Measurements from ENCODE around the gene PSD4. TPM values are rescaled to one million over a fixed set of nuclear protein-coding genes. Genes with fewer than 3 reads are reported as not detected.

The PSD4 gene
- total and polyA plus RNA-seq, 12 donors: 19.2 to 164 (median 70.5) TPM

DNA sequence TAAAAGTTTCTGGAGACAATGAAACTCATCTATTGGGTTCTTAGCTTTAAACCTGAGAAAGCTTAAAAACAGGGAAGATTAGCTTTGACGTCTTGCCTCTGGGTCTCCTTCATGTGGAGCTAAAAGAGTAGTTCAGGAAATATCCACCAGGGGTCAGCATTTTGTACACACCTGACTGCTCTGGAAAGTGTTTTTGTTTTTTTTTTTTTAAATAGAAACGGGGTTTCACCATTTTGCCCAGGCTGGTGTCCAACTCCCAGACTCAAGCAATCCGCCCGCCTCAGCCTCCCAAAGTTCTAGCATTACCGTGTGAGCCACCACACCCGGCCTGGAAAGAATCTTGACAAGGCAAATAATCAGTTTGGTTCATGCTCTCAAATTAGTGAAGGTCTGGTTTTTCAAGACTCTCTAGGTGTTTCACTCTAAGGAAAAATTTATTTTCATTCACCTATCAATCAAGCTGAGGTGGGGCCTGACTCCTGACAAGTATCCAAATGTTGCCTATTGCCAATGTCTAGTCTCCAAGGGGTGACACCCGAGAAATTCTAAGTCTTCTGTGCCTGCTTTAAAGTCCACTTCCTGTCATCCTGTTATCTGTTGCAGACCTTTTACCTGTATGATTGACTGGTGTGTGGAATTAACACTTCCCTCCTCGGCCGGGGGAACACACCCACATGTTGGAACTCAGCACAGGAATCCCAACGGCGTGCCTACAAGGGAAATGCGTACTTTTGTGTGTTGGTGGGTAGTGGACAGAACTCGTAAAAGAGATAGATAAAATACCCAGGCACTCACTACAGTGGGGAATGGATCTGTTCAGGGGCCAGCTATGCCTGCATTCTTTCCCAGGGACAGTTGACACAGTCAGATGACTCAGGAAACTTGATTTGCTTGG, 35.1 kb upstream of the PSD4 start:
- no peak for TF ChIP-seq POLR2A (IDR thresholded peaks at IDR 0.05)
- TF ChIP-seq CTCF (IDR thresholded peaks at IDR 0.05): peak; percentile 75 to 89 (median 82)
- Histone ChIP-seq H3K27me3 (no peaks in the 10 kb centered on the region), H3K27ac (peak overlapping the region in 2 of 5 donors; percentile 26 to 71), H3K4me3 (no peak overlapping the region), H3K4me1 (replicated peaks in 1 of 2) (peaks cover 0 to 11% of the 10 kb centered on the region in 2 donors), H3K36me3 (replicated peaks in 1 of 2) (no peaks in the 10 kb centered on the region), H3K9me3 (replicated peaks in 1 of 3) (no peaks in the 10 kb centered on the region)
- intact Hi-C loops (cut with DNase I): loop anchor here (5.0 to 10.0 kb wide), 3 partner anchors 59 to 246 kb away; no protein-coding TSS in a partner anchor
- 41 to 44% (median 42%) methylated on average over 13 of the region's 13 CpGs for WGBS, 4 donors
- DNase-seq: peak; percentile 48 to 79 (median 71)

- no peaks in the 10 kb centered on the region for H3K9me3 ChIP-seq (replicated peaks in 1 of 3)
- no peak for TF ChIP-seq CTCF (IDR thresholded peaks at IDR 0.05)
- no peak for TF ChIP-seq POLR2A (IDR thresholded peaks at IDR 0.05)
- H3K36me3 ChIP-seq (replicated peaks in 1 of 2): no peaks in the 10 kb centered on the region
- no peaks in the 10 kb centered on the region for H3K27me3 ChIP-seq
- H3K4me3 ChIP-seq: no peak overlapping the region
- intact Hi-C loops (cut with DNase I): loop anchor here in 1 of 2 donors (5.0 kb wide), 1 partner anchor 56 kb away; no protein-coding TSS in a partner anchor
- H3K27ac ChIP-seq: no peak overlapping the region
- no peak for DNase-seq
- peaks cover 0 to 11% of the 10 kb centered on the region in 2 donors for H3K4me1 ChIP-seq (replicated peaks in 1 of 2)
- 87 to 95% (median 92%) methylated on average over 6 of the region's 6 CpGs for WGBS, 4 donors
Observed at GRCh38 chr2:113141451-113141850, 32.3 kb upstream of the PSD4 start.

GRCh38 chr2:113142290-113142689, 31.5 kb upstream of the PSD4 start:
- no peaks in the 10 kb centered on the region for H3K9me3 ChIP-seq (replicated peaks in 1 of 3)
- TF ChIP-seq CTCF (IDR thresholded peaks at IDR 0.05) (no peak), POLR2A (IDR thresholded peaks at IDR 0.05) (no peak)
- H3K27ac ChIP-seq: no peak overlapping the region
- 88 to 97% (median 95%) methylated on average over 2 of the region's 2 CpGs for WGBS, 4 donors
- H3K4me3 ChIP-seq: no peak overlapping the region
- peaks cover 0 to 10% of the 10 kb centered on the region in 2 donors for H3K4me1 ChIP-seq (replicated peaks in 1 of 2)
- DNase-seq: no peak
- no peaks in the 10 kb centered on the region for H3K36me3 ChIP-seq (replicated peaks in 1 of 2)
- intact Hi-C loops (cut with DNase I): loop anchor here in 1 of 2 donors (5.0 kb wide), 1 partner anchor 55 kb away; no protein-coding TSS in a partner anchor
- H3K27me3 ChIP-seq: no peaks in the 10 kb centered on the region

DNA sequence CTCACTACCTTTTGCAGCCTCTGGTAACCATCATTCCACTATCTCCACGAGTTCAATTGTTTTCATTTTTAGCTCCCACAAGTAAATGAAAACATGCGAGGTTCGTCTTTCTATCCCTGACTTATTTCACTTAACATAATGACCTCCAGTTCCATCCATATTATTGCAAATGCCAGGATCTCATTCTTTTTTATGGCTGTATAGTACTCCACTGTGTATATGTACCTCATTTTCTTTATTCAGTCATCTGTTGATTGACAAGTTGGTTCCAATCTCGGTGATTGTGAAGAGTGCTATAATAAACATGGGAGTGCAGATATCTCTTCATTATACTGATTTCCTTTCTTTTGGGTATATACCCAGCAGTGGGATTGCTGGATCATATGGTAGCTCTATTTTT, 29.5 kb upstream of the PSD4 start:
- 64 to 80% (median 75%) methylated on average over 4 of the region's 4 CpGs for WGBS, 4 donors
- Histone ChIP-seq H3K9me3 (replicated peaks in 1 of 3) (no peaks in the 10 kb centered on the region), H3K27me3 (no peaks in the 10 kb centered on the region), H3K4me1 (replicated peaks in 1 of 2) (no peaks in the 10 kb centered on the region), H3K27ac (no peak overlapping the region), H3K36me3 (replicated peaks in 1 of 2) (no peaks in the 10 kb centered on the region), H3K4me3 (no peak overlapping the region)
- DNase-seq: no peak
- TF ChIP-seq POLR2A (IDR thresholded peaks at IDR 0.05) (no peak), CTCF (IDR thresholded peaks at IDR 0.05) (no peak)
- intact Hi-C loops (cut with DNase I): loop anchor here in 1 of 2 donors (5.0 kb wide), 1 partner anchor 53 kb away; no protein-coding TSS in a partner anchor

Data from adrenal gland (tissue), 12 donors.